ENCODE measurements around the gene CA12. TPM values are rescaled to one million over a fixed set of nuclear protein-coding genes. Genes with fewer than 3 reads are reported as not detected.

Gene CA12
- total RNA-seq, 3 donors from 2014 or later, result 11.7 to 64.5 (median 61.9) TPM

DNA sequence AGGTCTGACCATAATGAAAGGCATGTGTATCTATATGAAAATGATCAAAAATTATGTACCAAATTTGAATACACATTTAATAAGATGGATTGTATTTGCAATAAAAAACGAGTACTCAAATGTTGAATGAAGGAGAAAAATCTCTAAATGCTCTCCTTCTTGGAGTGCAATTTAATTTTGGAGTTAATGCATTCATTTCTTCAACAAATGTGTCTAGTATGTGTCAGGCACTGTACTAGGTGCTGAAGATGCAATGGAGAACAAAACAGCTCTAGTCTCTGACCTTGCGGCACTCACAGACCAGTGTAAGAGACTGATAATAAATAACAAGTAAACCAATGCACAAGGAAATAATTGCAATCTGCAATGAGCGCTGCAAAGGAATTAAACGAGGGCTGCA is 28.8 kb downstream of the CA12 start:
- TF ChIP-seq POLR2AphosphoS5 (IDR thresholded peaks at IDR 0.05), result no peak
- no peak overlapping the region for H3K4me3 ChIP-seq
- no peak overlapping the region for H3K27ac ChIP-seq
- intact Hi-C loops (cut with DNase I; ENCODE audit: low total_unique reads), result no loop called here
- peaks cover 0 to 4% of the 10 kb centered on the region in 2 donors for H3K4me1 ChIP-seq
- H3K9me3 ChIP-seq, result no peaks in the 10 kb centered on the region
- no peaks in the 10 kb centered on the region for H3K27me3 ChIP-seq
- H3K36me3 ChIP-seq, result no peaks in the 10 kb centered on the region
- no peak for DNase-seq (ENCODE audit: low spot score in 2 of 2)

GRCh38 chr15:63351170-63351569 is 30.5 kb downstream of the CA12 start:
- H3K27ac ChIP-seq, result peak overlapping the region in 1 of 2 donors; percentile 70
- intact Hi-C loops (cut with DNase I; ENCODE audit: low total_unique reads), result no loop called here
- H3K27me3 ChIP-seq, result no peaks in the 10 kb centered on the region
- no peak overlapping the region for H3K4me3 ChIP-seq
- TF ChIP-seq, protein P1, sequence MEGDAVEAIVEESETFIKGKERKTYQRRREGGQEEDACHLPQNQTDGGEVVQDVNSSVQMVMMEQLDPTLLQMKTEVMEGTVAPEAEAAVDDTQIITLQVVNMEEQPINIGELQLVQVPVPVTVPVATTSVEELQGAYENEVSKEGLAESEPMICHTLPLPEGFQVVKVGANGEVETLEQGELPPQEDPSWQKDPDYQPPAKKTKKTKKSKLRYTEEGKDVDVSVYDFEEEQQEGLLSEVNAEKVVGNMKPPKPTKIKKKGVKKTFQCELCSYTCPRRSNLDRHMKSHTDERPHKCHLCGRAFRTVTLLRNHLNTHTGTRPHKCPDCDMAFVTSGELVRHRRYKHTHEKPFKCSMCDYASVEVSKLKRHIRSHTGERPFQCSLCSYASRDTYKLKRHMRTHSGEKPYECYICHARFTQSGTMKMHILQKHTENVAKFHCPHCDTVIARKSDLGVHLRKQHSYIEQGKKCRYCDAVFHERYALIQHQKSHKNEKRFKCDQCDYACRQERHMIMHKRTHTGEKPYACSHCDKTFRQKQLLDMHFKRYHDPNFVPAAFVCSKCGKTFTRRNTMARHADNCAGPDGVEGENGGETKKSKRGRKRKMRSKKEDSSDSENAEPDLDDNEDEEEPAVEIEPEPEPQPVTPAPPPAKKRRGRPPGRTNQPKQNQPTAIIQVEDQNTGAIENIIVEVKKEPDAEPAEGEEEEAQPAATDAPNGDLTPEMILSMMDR (IDR thresholded peaks at IDR 0.05), result no peak
- TF ChIP-seq POLR2A (IDR thresholded peaks at IDR 0.05) (no peak), POLR2AphosphoS5 (IDR thresholded peaks at IDR 0.05) (no peak)
- no peak for DNase-seq (ENCODE audit: low spot score in 2 of 2)
- peaks cover 0 to 15% of the 10 kb centered on the region in 2 donors for H3K4me1 ChIP-seq
- H3K9me3 ChIP-seq, result no peaks in the 10 kb centered on the region
- H3K36me3 ChIP-seq, result no peaks in the 10 kb centered on the region

GRCh38 chr15:63350178-63350621 is 31.4 kb downstream of the CA12 start:
- no peaks in the 10 kb centered on the region for H3K27me3 ChIP-seq
- H3K4me1 ChIP-seq, result peaks cover 0 to 15% of the 10 kb centered on the region in 2 donors
- intact Hi-C loops (cut with DNase I; ENCODE audit: low total_unique reads), result no loop called here
- peak overlapping the region; percentile 70 to 77 for H3K27ac ChIP-seq
- no peak overlapping the region for H3K4me3 ChIP-seq
- no peaks in the 10 kb centered on the region for H3K9me3 ChIP-seq
- H3K36me3 ChIP-seq, result no peaks in the 10 kb centered on the region
- DNase-seq (ENCODE audit: low spot score in 2 of 2), result no peak
- TF ChIP-seq POLR2A (IDR thresholded peaks at IDR 0.05), result no peak
- TF ChIP-seq, protein P1 (IDR thresholded peaks at IDR 0.05), result no peak
- no peak for TF ChIP-seq POLR2AphosphoS5 (IDR thresholded peaks at IDR 0.05)

DNA sequence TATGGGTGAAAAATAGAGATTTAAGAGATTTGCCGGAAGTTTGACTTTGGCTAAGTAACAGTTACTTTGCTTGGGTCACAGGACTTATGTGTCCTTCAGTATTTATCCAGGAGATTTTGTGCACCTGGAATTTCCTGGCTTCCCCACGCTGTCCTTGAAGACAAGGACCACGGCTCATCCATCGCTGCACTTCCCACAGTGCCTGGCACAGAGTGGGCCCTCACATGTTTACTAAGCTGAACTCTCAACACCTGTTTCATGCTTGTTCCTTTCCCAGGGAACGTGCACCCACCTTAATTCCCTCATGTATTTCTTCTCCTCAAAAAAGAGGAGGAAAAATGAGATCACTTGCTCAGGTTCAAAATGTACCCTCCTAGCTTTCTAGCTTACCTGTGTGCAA is 32.0 kb downstream of the CA12 start:
- H3K9me3 ChIP-seq, result no peaks in the 10 kb centered on the region
- H3K36me3 ChIP-seq, result no peaks in the 10 kb centered on the region
- H3K4me1 ChIP-seq, result peaks cover 0 to 15% of the 10 kb centered on the region in 2 donors
- no peak for DNase-seq (ENCODE audit: low spot score in 2 of 2)
- no peaks in the 10 kb centered on the region for H3K27me3 ChIP-seq
- TF ChIP-seq, protein P1 (IDR thresholded peaks at IDR 0.05), result no peak
- TF ChIP-seq POLR2AphosphoS5 (IDR thresholded peaks at IDR 0.05) (no peak), POLR2A (IDR thresholded peaks at IDR 0.05) (no peak)
- no peak overlapping the region for H3K4me3 ChIP-seq
- intact Hi-C loops (cut with DNase I; ENCODE audit: low total_unique reads), result no loop called here
- H3K27ac ChIP-seq, result peak overlapping the region; percentile 77

GRCh38 chr15:63349156-63349555 is 32.5 kb downstream of the CA12 start:
- no peak overlapping the region for H3K4me3 ChIP-seq
- no peak for DNase-seq (ENCODE audit: low spot score in 2 of 2)
- H3K27ac ChIP-seq, result peak overlapping the region; percentile 77
- peaks cover 0 to 15% of the 10 kb centered on the region in 2 donors for H3K4me1 ChIP-seq
- no peaks in the 10 kb centered on the region for H3K9me3 ChIP-seq
- H3K27me3 ChIP-seq, result no peaks in the 10 kb centered on the region
- H3K36me3 ChIP-seq, result no peaks in the 10 kb centered on the region
- intact Hi-C loops (cut with DNase I; ENCODE audit: low total_unique reads), result no loop called here
- no peak for TF ChIP-seq POLR2AphosphoS5 (IDR thresholded peaks at IDR 0.05)
- no peak for TF ChIP-seq POLR2A (IDR thresholded peaks at IDR 0.05)
- TF ChIP-seq, protein P1 (IDR thresholded peaks at IDR 0.05), result no peak

DNA sequence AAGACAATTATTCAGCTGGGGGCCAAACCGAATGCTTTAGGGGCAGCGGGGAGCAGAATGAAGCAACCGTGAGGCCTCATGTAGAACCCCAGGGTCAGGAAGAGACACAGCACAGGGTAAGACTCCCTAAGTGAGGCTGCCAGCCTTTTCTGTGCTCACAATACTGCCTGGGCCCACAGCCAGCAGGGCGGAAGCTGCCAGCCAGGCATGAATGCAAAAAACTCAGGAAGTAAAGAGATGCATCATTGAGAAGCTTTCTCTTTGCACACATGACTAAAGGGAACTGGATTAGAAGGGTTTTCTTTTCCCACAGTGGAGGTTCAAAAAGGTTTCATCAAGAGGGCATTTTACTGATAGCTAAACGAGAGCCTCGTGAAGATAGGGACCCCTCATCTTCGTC is 33.3 kb downstream of the CA12 start:
- intact Hi-C loops (cut with DNase I; ENCODE audit: low total_unique reads), result no loop called here
- Histone ChIP-seq H3K9me3 (no peaks in the 10 kb centered on the region), H3K4me3 (no peak overlapping the region), H3K27me3 (no peaks in the 10 kb centered on the region), H3K4me1 (peaks cover 0 to 15% of the 10 kb centered on the region in 2 donors), H3K27ac (peak overlapping the region; percentile 77), H3K36me3 (no peaks in the 10 kb centered on the region)
- DNase-seq (ENCODE audit: low spot score in 2 of 2), result peak; percentile 79
- TF ChIP-seq POLR2AphosphoS5 (IDR thresholded peaks at IDR 0.05) (no peak), POLR2A (IDR thresholded peaks at IDR 0.05) (no peak)
- TF ChIP-seq, protein P1 (IDR thresholded peaks at IDR 0.05), result no peak
